HG02884 (cell line): ENCODE measurements around the gene DGKZ.

Experiments used
- ATAC-seq: cut with Tn5 transposase; IDR thresholded peaks from one replicate; pipeline ENCODE4 v1.9.1; 2021; ENCODE audit warnings: mild to moderate bottlenecking, moderate library complexity; ENCODE audit not compliant: unreplicated experiment

Gene DGKZ

GRCh38 chr11:46391578-46392420 lies 44.5 kb downstream of the DGKZ start, which contains the start of gene CHRM4:
Gene CHRM4, minus strand, starts transcription at chr11:46391776. Its CDS starts 5,219 bp downstream, at chr11:46386557.
- ATAC-seq, result no peak

GRCh38 chr11:46392421-46393230 lies 45.4 kb downstream of the DGKZ start:
- ATAC-seq, result peak; percentile 51

DNA sequence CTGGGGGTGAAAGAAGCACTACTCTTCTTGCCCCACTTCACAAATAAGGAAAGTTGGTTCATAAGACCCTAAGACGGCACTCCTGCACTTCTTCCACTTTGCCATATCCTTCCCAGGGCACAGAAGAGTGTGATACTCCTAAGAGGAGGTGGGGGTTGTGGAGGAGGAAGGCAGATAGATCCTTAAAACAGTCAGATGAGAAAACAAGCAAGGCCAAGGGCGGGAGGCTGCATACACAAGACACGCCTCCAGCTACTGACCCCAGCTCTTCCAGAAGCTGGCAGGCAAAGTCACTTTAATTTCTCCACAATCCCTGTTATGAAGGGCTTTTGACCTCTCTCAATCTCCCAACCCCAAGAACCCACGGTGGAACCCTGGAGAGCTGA lies 46.0 kb downstream of the DGKZ start:
- no peak for ATAC-seq

DNA sequence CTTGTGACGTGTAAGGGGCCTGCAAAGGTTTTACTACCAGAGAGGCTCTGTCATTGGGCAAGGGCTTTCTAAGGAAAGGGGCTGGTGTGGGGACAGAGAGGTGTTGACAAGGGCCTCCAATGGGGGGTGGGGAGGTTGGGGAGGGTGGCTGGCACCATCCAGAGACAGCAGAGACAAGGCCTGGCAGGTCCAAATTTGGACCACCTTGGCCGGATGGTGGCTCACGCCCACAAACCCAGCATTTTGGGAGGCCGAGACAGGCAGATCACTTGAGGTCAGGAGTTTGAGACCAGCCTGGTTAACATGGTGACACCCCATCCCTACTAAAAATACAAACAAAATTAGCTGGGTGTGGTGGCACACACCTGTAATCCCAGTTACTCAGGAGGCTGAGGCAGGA lies 46.5 kb downstream of the DGKZ start:
- ATAC-seq, result no peak

DNA sequence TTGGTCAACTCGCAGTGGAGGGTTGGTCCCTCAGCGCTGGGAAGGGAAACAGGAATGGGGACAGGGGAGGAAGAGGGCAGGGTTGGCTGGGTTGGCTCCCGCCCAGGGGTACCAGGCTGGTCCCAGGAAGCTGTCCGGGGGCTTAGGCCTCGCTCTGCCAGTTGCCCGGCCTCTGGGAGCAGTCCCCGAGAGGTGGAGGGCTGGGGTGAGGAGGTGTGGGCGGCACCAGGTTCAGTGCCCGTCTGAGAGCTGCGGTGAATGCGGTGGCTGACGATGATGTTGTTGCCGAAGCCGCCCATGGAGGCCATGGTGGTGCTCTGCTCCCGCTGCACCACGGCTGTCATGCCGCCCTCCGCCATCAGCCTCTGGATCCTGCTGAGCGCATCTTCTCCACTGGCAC lies 50.3 kb downstream of the DGKZ start:
- ATAC-seq, result no peak

GRCh38 chr11:46402957-46403902 lies 56.0 kb downstream of the DGKZ start:
- ATAC-seq, result no peak

GRCh38 chr11:46404476-46405017 lies 57.3 kb downstream of the DGKZ start:
- ATAC-seq, result no peak

DNA sequence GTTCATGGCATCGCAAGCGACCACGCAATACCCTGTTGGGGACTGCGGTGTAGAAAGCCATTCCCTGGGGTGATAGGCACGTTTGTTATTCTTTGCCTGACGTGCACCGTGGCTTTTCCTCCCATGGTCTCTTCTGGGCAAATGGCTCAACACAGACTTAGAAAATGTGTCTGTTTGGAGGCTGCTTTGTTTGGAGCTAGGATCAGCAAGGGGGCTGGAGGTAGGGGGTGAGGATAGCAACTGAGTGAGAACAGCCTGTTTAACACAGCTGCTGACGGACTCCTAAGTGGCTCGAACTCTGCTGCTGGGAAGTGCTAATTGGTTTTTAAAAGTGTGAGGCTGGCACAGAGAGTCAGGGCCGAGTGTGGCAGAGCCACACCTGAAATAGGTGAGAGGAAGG lies 60.4 kb downstream of the DGKZ start:
- no peak for ATAC-seq

DNA sequence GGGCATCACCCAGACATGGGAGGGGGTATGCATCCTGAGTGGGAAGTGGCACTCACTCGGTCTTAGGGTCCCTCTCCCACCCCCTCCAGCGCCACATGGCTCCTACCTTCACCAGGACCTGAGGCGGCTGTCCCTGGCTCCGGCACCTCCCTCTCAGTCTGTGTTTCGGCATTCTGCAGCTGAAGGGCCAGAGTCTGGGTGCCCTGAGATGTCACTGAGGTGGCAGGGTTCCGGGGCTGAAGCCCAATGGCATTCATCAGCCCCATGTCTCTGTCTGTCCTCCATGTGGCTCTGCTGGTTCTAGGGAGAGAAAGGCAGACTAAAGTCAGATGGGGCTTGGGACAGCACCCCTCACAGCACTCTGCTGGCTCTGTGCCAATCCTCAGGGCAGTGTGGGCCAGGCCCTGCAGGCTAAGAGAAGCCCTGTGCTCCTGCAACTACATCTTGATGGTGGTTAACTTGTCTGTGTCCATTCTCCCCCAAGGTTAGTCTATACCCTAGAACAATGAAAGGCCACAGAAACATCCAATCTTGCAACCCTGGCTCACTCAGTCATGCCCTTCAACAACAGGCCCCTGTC lies 61.2 kb downstream of the DGKZ start:
- ATAC-seq, result no peak

DNA sequence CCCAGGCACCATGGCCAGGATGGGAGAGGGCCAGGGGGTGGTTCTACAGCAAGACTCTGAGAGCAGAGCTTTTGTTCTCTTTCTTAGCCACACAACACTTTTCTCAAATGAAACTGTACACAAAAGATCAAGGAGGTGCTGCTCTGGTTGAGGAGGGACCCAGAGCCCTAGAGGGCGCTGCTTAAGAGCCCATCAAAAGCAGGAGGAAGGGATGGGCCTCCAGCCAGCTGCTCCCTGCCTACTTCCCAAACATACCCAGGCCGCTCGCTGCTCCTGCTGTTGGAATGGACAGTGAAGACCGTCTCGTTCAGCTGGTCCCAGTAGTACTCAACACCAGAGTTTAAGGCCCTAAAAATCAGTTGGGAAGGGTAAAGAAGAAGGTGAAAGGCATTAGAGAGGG lies 62.8 kb downstream of the DGKZ start:
- no peak for ATAC-seq

DNA sequence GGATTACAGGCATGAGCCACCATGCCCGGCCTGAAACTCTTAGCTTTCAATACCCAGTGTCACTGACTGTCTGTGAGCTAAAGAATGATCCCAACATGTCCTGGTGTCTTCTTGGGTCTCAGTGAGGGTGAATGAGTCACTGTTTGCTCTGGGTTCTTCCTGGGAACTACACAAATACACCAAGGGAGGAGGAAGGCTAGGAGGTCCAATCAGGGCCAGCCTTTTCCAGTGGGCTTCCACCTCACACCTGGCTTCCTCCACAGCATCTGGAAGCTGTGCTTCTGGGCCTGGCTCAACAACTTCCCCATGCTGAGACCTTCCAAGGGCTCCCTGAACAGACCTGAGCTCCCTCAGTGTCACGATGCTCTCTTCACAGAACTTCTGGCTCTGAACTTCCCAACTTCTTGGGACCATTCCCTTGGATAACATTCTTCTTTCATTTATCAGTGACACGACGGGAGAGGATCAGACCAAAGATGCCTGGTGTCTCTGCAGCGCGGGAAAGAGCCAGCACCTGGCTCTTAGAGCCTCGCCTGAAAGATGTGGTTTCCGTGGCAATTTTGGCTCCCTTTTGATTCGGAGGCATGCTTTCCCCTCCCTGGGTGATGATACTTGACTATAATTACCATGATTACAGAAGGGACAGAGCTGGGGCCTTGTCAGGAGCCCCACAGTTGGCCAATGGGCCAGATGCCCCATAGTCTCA lies 66.7 kb downstream of the DGKZ start:
- no peak for ATAC-seq

DNA sequence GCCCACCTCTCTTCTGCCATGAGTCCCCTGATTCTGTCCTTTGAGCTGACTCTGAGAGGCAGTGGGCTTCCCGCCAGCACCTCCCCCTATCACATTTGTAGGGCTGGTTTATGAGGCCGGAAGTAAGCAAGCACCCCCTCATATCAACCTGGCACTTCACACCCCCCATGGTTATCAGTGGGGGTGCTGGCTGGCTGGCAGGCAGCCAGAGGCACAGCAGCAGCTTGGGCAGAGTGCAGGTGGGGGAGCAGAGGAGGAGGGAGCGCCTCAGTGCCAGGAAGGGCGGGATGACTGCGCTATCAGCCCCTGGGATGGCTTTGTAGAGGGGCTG lies 67.2 kb downstream of the DGKZ start:
- no peak for ATAC-seq

DNA sequence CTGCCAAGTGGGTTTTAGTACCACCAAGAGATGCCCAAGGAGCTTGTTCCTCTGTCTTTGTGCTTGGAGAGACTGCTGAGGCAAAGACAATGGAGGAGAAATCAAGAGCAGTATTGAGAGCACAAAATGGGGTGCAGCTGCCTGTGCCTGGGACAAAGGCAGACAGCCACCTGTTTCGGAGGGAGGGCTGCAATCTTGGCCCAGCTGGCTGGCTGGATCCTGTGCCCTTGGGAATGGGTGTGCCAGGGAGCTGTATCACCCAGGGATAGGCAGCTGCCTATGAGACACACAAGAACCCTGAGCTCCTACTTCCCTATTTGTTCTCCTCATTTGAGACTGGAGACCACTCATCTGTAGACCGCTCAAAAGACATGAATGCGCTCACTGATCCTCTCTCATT lies 67.6 kb downstream of the DGKZ start:
- ATAC-seq, result no peak

DNA sequence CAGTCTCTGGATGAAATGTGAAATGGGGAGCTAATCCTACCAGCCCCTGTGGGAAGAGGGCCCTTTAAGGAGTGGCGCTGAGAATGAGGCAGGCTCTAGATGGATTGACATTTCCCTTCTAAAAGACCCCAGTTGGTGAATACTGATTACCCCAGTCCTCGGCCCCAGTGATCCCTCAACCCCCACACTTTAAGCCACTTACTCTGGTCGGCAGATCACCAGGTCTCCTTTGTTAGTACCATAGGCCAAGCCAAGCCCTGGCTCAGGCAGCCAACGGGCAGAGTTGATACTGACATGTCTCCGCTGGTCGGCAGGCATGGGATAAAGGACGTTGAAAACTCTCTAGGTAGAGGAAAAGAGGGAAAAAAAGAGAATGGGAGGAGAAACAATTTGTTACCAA lies 70.4 kb downstream of the DGKZ start:
- no peak for ATAC-seq

DNA sequence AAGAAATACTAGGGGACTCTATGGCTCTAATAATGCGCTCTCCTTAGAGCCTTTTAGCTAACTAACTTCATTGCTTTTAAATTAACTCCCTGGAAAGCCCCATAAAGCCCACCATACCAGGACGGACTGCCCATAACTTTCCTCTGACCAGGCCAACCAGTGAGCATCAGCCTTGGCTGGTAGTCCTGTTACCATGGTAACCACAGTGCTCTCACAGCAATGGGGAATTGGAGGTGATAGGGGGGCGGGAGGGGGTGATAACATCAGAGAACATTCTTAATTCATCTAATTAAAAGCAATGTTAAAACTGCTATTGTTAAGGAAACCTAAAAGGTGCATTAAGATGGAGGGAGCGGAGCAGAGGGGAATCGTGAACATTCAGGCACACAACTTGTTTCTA lies 71.5 kb downstream of the DGKZ start:
- no peak for ATAC-seq

DNA sequence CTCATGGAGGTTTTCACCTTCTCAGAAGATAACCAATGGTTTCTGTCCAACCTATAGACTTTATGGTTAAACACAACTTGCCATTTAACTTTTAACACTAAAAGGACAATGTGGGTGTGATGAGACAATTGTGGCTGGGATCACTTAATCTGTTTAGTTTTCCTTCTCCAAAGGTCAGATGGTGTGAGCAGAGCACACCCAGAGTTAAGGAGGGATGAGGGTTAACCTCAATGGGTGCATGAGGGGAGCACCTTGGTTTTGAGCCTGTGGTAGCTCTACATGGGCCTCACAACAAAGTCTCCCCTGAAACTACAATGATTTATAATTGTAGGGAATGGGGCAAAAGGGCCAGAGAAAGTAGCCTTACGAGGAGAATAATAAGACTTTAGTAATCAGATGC lies 73.2 kb downstream of the DGKZ start:
- no peak for ATAC-seq

DNA sequence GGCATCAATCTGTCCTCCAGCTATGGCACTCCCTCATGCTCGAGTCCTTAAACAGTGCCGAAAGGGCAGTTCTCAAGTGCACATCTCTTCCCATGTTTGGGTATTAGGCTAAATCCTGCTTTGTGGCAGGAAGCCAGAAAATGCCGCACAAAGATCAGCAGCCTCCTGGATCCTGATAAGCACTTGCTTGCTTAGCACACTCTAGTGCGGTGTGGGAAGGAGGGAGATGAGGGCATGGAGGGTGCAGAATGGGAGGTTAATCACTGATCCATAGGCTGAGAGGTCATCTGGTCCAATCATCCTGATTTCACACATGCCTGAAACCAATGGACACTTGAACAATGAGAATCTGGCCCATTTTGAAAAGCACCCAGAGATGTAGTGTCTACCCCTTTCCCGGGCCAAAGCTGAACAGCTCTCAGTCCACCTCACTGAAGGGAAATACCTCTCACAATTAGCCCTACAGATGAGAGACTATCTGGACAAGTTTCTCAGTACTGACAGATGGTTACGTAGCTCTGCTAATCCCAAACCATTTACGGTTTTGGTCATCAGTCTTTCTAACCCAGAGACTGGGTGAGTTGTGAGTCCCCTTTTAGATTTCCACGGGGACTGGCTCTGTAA lies 74.1 kb downstream of the DGKZ start:
- ATAC-seq, result no peak

DNA sequence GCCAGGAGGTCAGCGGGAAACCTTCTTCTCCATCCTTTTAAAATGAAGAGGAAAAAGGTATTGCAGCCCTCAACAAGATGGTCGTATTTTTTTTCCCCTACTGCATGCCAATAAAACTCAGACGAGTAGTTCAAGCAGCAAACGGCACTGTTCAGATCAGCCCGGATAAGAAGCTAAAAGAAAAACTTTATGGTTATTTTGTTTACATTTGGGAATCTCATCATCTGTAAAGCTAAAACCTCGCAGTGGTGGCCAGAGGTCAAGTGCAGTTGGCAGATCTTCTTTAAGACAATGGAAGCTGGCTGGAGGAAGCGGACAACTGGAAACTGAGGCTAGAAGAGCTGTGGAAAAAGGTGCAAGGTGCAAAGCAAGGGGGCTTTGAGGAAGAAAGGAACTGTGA lies 75.3 kb downstream of the DGKZ start:
- ATAC-seq, result no peak

DNA sequence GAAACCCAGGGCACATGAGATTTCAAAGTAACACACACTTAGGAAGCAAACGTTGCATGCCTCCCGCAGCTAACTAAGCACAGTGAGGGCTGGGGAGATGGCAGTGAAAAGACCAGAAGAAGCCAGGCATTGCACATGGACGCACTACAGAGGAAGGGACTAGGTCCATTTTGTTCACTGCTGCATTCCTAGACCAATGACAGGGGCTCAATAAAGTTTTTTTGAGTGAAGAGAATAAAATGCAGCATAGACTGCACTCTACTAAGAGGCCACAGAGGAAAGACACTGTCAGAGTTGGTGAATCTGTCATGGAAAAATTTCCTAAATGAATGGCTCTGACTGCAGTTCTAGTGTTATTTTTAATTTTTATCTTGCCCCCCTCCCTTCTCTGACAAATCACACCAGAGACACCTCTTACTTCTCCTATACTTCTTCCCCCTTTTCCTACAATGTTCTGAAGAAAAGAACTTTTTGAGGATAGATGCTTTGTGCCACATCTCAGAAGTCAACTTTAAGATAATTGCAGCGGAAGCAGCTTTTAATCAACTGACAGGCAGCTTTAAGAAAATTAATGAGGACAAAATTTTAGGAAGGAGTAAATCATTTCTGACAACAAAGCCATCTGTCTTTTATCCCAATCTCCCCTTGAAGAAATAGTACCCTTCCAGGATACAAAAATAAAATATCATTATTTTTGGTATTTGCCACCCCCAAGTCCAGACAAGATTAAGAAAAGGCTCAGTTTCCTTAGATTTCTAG lies 79.1 kb downstream of the DGKZ start:
- no peak for ATAC-seq
